GM13977 (cell line): ENCODE results near the gene IRS2.
A peak's percentile ranks its signal among the peaks of the same experiment; 100 is the strongest.

ENCODE experiments used
- DNase-seq: peaks from one replicate; pipeline ENCODE4 v3.0.0; 2012; ENCODE audit warnings: low spot score
- in situ Hi-C: fragments of 300-500 bp; cut with MboI; formaldehyde crosslinking; loops from one replicate; pipeline ENCODE4 v1.12.0; 2022; ENCODE audit warnings: low sequenced_read_pairs, low pct_unique_long_range_greater_than_20kb, mixed read lengths, inconsistent platforms; ENCODE audit not compliant: unreplicated experiment
- TF ChIP-seq, protein P1 (sequence below): IDR thresholded peaks from 2 replicates; pipeline ENCODE4 v1.5.1; 2012; ENCODE audit warnings: mild to moderate bottlenecking, control low read depth; ENCODE audit not compliant: insufficient read depth; ENCODE audit errors: extremely low read depth, missing control alignments

The IRS2 gene

GRCh38 chr13:109789262-109789661, 2.9 kb upstream of the IRS2 start:
- DNase-seq = no peak
- in situ Hi-C loops = no loop called here
- TF ChIP-seq, protein P1, sequence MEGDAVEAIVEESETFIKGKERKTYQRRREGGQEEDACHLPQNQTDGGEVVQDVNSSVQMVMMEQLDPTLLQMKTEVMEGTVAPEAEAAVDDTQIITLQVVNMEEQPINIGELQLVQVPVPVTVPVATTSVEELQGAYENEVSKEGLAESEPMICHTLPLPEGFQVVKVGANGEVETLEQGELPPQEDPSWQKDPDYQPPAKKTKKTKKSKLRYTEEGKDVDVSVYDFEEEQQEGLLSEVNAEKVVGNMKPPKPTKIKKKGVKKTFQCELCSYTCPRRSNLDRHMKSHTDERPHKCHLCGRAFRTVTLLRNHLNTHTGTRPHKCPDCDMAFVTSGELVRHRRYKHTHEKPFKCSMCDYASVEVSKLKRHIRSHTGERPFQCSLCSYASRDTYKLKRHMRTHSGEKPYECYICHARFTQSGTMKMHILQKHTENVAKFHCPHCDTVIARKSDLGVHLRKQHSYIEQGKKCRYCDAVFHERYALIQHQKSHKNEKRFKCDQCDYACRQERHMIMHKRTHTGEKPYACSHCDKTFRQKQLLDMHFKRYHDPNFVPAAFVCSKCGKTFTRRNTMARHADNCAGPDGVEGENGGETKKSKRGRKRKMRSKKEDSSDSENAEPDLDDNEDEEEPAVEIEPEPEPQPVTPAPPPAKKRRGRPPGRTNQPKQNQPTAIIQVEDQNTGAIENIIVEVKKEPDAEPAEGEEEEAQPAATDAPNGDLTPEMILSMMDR = no peak

- DNase-seq = no peak
- TF ChIP-seq, protein P1 = no peak
- in situ Hi-C loops = no loop called here
These were observed 2.2 kb upstream of the IRS2 start for GRCh38 chr13:109788372-109789111.

DNA sequence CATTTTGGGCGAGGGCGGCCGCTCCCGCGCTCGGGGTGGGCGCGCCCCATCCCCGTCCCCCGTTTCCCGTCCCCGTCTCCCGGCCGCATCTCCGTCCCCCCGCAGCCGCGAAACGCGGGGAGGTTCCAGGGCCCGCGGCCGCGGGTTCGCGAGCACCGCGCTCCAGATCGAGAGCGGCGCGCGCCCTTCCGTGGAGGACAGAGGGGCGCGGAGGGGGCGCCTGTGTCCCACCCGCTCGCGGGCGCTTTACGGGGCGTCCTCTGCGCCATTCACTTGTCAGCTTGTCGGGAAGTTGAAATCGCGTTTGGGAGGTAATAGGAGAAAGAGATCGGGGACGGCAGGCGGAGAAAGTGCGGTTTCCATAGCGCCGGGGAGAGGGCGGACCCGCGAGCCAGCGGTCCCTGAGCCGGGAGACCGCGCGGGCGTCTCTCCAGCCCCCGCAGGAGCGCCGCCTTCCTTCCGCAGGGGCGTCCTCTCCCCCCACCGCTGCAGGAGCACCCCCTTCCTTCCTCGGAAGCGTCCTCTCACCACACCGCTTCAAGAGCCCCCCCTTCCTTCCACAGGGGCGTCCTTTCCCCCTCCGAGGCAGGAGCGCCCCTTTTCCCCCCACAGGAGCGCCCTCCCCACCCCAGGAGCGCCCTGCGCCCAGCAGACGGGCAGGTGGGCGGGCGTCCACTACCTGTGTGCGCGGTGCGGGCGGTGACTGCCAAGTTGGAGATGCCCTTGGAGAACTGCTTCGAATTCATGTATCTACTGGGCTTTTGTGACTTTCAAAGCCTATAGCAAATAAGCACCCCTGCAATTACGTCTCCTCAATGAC, 962 bp upstream of the IRS2 start:
- in situ Hi-C loops = no loop called here
- TF ChIP-seq, protein P1 = no peak
- no peak for DNase-seq

- DNase-seq = no peak
- TF ChIP-seq, protein P1 = no peak
- in situ Hi-C loops = no loop called here
These were observed 412 bp downstream of the IRS2 start for GRCh38 chr13:109785892-109786450.

- DNase-seq = peak; percentile 25
- in situ Hi-C loops = no loop called here
- TF ChIP-seq, protein P1 = no peak
These were observed 1.1 kb downstream of the IRS2 start for GRCh38 chr13:109785141-109785891.

- TF ChIP-seq, protein P1 = peak; percentile 1
- no peak for DNase-seq
- in situ Hi-C loops = no loop called here
These were observed 1.7 kb downstream of the IRS2 start for GRCh38 chr13:109784590-109785140.
